H1 (cell line): Measurements from ENCODE around the gene MDC1. TPM values are rescaled to one million over a fixed set of nuclear protein-coding genes. Genes with fewer than 3 reads are reported as not detected.

Experiments used
- CHD2 ChIP-seq: IDR thresholded peaks from 2 replicates; pipeline ENCODE4 v1.6.1; 2012; ENCODE audit warnings: low read length, improper control_type of control experiment
- JUND ChIP-seq: IDR thresholded peaks from 2 replicates; pipeline ENCODE4 v1.6.1; 2011; ENCODE audit warnings: mild to moderate bottlenecking, improper control_type of control experiment, low read length
- KDM5A ChIP-seq: fragments of 200-600 bp; IDR thresholded peaks from 2 replicates; pipeline ENCODE4 v1.7.1; 2012; ENCODE audit warnings: mild to moderate bottlenecking, low read length, inconsistent platforms, mixed read lengths
- SAP30 ChIP-seq: fragments of 300-600 bp; sonication (generic); IDR thresholded peaks from 2 replicates; pipeline ENCODE4 v1.7.1; 2012; ENCODE audit warnings: low read length, moderate library complexity, mild to moderate bottlenecking, inconsistent platforms; ENCODE audit not compliant: insufficient read depth, insufficient replicate concordance
- TAF1 ChIP-seq: IDR thresholded peaks from 2 replicates; pipeline ENCODE4 v1.6.1; 2011; ENCODE audit warnings: mild to moderate bottlenecking, low read depth, low read length
- YY1 ChIP-seq: IDR thresholded peaks from 2 replicates; pipeline ENCODE4 v1.6.1; 2011; ENCODE audit warnings: low read depth, mild to moderate bottlenecking, low read length
- polyA plus RNA-seq, 7 experiments: library from polyadenylated mRNA; depleted of rRNA in 3 of 7; stranded (reverse) in 5 of 7; unstranded in 2 of 7; fragments of >200 nt in 5 of 7; fragments of 200-250 nt in 2 of 7; gene quantifications; 1 replicate in 5 of 7; 2 replicates in 1 of 7; 4 replicates in 1 of 7; pipeline versions ENCODE4 v1.2.1 to v1.2.3, GENCODE V29; 2011 to 2013; ENCODE audit warnings: missing spikeins in 2 of 7, mixed read lengths in 2 of 7
- total RNA-seq: library from RNA; stranded (reverse); fragmentation: NEBNext Ultra II Directional; extraction: Animal tissue kit (Norgen Biotek cat#: 25700); gene quantifications from 2 replicates; pipeline ENCODE4 v1.2.1, GENCODE V29; 2021
- TF ChIP-seq, protein P1 (sequence below), 3 experiments: IDR thresholded peaks; 1 replicate in 2 of 3; 2 replicates in 1 of 3; pipeline versions ENCODE4 v1.5.1 to v1.6.1; 2011; ENCODE audit warnings: low read length in 3 of 3, mild to moderate bottlenecking in 3 of 3, inconsistent platforms in 2 of 3, low read depth in 1 of 3, moderate library complexity in 1 of 3; ENCODE audit not compliant: insufficient read depth in 1 of 3; ENCODE audit errors: control extremely low read depth in 1 of 3

Gene MDC1
- total and polyA plus RNA-seq, 2 of the 8 experiments (the other 6 are each of a cell fraction or from before 2014, with no cell fraction given) = 29.9 to 81.1 TPM

GRCh38 chr6:30748851-30749540 lies 31.9 kb upstream of the MDC1 start (continued):
- TF ChIP-seq, protein P1, sequence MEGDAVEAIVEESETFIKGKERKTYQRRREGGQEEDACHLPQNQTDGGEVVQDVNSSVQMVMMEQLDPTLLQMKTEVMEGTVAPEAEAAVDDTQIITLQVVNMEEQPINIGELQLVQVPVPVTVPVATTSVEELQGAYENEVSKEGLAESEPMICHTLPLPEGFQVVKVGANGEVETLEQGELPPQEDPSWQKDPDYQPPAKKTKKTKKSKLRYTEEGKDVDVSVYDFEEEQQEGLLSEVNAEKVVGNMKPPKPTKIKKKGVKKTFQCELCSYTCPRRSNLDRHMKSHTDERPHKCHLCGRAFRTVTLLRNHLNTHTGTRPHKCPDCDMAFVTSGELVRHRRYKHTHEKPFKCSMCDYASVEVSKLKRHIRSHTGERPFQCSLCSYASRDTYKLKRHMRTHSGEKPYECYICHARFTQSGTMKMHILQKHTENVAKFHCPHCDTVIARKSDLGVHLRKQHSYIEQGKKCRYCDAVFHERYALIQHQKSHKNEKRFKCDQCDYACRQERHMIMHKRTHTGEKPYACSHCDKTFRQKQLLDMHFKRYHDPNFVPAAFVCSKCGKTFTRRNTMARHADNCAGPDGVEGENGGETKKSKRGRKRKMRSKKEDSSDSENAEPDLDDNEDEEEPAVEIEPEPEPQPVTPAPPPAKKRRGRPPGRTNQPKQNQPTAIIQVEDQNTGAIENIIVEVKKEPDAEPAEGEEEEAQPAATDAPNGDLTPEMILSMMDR (IDR thresholded peaks at IDR 0.05; ENCODE audit: control extremely low read depth in 1 of 3, insufficient read depth in 1 of 3, low read depth in 1 of 3, low read length in 3 of 3) = no peak
- TF ChIP-seq CHD2 (no peak), TAF1 (no peak), SAP30 (no peak), JUND (no peak), KDM5A (no peak), YY1 (no peak)
